ENCODE data around the gene RUSC1. TPM values are rescaled to one million over a fixed set of nuclear protein-coding genes. Genes with fewer than 3 reads are reported as not detected.
"Not testable (repeated sequence)": the region's sequence is repeated elsewhere in the genome, so short reads cannot be mapped to it uniquely, and the experiment has no call there.

The RUSC1 gene
- total RNA-seq, 1 donor from 2014 or later, result 37.3 TPM

- Mint-ChIP-seq H3K9me3 (ENCODE audit: low read depth) (no peaks in the 10 kb centered on the region), H3K36me3 (ENCODE audit: insufficient read depth) (peaks cover 2% of the 10 kb centered on the region), H3K27me3 (no peaks in the 10 kb centered on the region), H3K4me3 (ENCODE audit: low read depth) (peak overlapping the region; percentile 88), H3K4me1 (ENCODE audit: low read depth) (peaks cover 21% of the 10 kb centered on the region), H3K27ac (no peak overlapping the region)
- no peak for TF ChIP-seq CTCF (IDR thresholded peaks at IDR 0.05; ENCODE audit: unreplicated experiment)
- DNase-seq (ENCODE audit: low spot score, unreplicated experiment), result no peak
Observed at GRCh38 chr1:155325603-155325893, 4.9 kb downstream of the RUSC1 start.

- Mint-ChIP-seq H3K4me1 (ENCODE audit: low read depth) (peaks cover 19% of the 10 kb centered on the region), H3K9me3 (ENCODE audit: low read depth) (no peaks in the 10 kb centered on the region), H3K36me3 (ENCODE audit: insufficient read depth) (peaks cover 7% of the 10 kb centered on the region), H3K27me3 (no peaks in the 10 kb centered on the region), H3K4me3 (ENCODE audit: low read depth) (peak overlapping the region; percentile 88), H3K27ac (peak overlapping the region; percentile 84)
- DNase-seq (ENCODE audit: low spot score, unreplicated experiment), result no peak
- TF ChIP-seq CTCF (IDR thresholded peaks at IDR 0.05; ENCODE audit: unreplicated experiment), result no peak
Observed at GRCh38 chr1:155326020-155326526, 5.4 kb downstream of the RUSC1 start.

GRCh38 chr1:155326631-155327037 is 5.9 kb downstream of the RUSC1 start:
- no peak for DNase-seq (ENCODE audit: low spot score, unreplicated experiment)
- TF ChIP-seq CTCF (IDR thresholded peaks at IDR 0.05; ENCODE audit: unreplicated experiment), result no peak
- Mint-ChIP-seq H3K4me3 (ENCODE audit: low read depth) (no peak overlapping the region), H3K4me1 (ENCODE audit: low read depth) (peaks cover 15% of the 10 kb centered on the region), H3K9me3 (ENCODE audit: low read depth) (no peaks in the 10 kb centered on the region), H3K27ac (no peak overlapping the region), H3K36me3 (ENCODE audit: insufficient read depth) (peaks cover 11% of the 10 kb centered on the region), H3K27me3 (no peaks in the 10 kb centered on the region)

GRCh38 chr1:155327981-155328380 is 7.3 kb downstream of the RUSC1 start:
- Mint-ChIP-seq H3K9me3 (ENCODE audit: low read depth) (no peaks in the 10 kb centered on the region), H3K4me1 (ENCODE audit: low read depth) (peaks cover 8% of the 10 kb centered on the region), H3K4me3 (ENCODE audit: low read depth) (no peak overlapping the region), H3K36me3 (ENCODE audit: insufficient read depth) (peaks cover 11% of the 10 kb centered on the region), H3K27me3 (no peaks in the 10 kb centered on the region), H3K27ac (no peak overlapping the region)
- DNase-seq (ENCODE audit: low spot score, unreplicated experiment), result no peak
- no peak for TF ChIP-seq CTCF (IDR thresholded peaks at IDR 0.05; ENCODE audit: unreplicated experiment)

GRCh38 chr1:155328856-155329255 is 8.2 kb downstream of the RUSC1 start:
- not testable (repeated sequence) for H3K9me3 Mint-ChIP-seq (ENCODE audit: low read depth); H3K4me3 Mint-ChIP-seq (ENCODE audit: low read depth); DNase-seq (ENCODE audit: low spot score, unreplicated experiment); H3K4me1 Mint-ChIP-seq (ENCODE audit: low read depth); H3K27me3 Mint-ChIP-seq
- H3K36me3 Mint-ChIP-seq (ENCODE audit: insufficient read depth), result peaks cover 15% of the 10 kb centered on the region
- H3K27ac Mint-ChIP-seq, result peak overlapping the region; percentile 71

GRCh38 chr1:155329980-155330598 is 9.4 kb downstream of the RUSC1 start:
- Mint-ChIP-seq H3K9me3 (ENCODE audit: low read depth) (no peaks in the 10 kb centered on the region), H3K27me3 (no peaks in the 10 kb centered on the region), H3K36me3 (ENCODE audit: insufficient read depth) (peaks cover 19% of the 10 kb centered on the region), H3K4me1 (ENCODE audit: low read depth) (peaks cover 8% of the 10 kb centered on the region), H3K27ac (peak overlapping the region; percentile 59), H3K4me3 (ENCODE audit: low read depth) (no peak overlapping the region)
- TF ChIP-seq CTCF (IDR thresholded peaks at IDR 0.05; ENCODE audit: unreplicated experiment), result no peak
- DNase-seq (ENCODE audit: low spot score, unreplicated experiment), result no peak

Measured in progenitor cell of endocrine pancreas (in vitro differentiated cells).